Midbrain (tissue), 1 donor: Measurements from ENCODE around the gene OLIG2.

Experiments
- DNase-seq: peaks from one replicate; lab custom pipeline; 2025; lab: John Stamatoyannopoulos, UW

OLIG2 gene

DNA sequence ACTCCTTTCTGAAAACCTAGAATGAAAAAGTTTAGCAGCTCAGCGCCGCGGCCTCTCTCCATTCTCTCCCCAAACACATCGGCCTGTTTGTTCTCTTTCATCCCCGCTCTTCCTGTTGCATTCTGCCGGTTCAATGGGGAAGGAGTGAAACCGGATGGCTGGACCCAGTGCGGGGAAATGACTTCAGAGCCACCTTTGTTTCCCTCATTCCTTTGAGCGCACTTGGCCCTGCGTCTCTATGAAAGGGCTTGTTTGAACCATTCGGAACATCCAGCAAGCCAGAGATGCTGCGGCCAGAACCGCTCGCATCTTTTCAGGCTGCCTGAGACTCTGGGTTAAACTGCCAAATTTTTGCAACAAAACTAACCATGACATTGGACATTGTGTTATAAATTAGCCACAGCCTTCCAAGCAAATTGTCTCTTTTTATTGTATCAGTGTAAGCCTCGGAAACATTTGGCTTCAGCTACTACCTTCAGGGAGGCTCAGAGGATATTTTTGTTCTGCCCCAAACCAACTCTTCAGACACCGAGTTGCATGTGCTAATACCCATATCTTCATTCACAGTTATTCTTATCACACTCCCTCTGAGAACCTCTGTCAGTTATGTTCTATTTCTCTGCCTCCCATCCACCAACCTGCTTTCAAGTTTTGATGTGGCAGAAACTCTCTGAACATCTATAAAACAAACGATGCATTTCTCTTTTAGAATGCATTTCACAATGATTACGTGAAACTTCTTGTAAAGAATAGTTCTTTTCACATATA is 39.1 kb downstream of the OLIG2 start:
- DNase-seq, result peak; percentile 55

DNA sequence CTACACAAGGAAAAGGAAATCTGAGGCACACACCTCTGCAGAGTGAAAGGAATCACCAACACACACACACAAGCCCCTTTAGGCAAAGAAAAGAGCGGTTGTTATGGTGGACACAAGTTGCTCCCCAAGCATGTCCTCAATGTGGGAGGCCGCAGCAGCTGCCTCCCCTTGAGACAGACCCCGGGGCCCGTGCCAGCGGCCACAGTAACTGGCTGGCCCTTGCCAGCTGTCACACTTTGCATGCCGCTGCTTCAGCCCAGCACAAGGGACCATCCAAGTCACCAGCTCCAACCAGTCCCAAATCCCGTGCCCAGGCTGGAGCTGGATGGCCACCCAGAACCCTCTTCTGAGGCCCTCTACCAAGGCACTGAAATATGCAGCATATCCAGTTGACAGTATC is 41.3 kb downstream of the OLIG2 start:
- DNase-seq, result no peak

DNA sequence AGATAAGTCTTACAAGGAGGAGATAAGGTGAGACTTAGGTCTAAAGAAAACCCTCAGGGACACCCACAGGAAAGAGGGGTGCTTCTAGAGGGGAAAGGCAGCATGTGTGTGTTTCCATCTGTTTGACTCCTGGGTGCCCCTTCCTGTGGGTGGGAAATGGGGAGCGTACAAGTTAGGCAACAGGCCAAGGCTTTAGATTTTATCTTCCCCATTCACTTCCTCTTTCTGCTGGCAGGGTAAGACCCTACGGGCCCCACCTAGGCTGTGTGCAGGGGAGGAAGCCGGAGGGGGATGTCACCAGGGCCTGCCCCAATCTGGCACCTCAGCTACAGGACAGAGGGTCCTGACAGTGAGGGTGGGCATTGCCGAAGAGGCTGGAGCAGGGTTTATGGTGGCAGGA is 41.7 kb downstream of the OLIG2 start:
- no peak for DNase-seq

DNA sequence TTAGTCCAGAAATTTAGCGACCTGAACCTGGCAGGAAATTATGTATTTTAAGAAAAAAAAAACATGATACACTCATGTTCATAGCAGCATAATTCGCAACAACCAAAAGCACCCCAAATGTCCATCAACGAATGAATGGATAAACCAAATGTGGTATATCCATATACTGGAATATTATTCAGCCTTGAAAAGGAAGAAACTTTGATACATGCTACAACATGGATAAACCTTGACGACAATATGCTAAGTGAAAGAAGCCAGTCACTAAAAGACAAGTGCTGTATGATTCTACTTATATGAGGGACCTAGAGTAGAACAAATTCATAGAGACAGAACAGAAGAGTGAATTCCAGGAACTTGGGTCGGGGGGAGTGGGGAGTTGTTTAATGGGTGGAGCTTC is 43.5 kb downstream of the OLIG2 start:
- no peak for DNase-seq

DNA sequence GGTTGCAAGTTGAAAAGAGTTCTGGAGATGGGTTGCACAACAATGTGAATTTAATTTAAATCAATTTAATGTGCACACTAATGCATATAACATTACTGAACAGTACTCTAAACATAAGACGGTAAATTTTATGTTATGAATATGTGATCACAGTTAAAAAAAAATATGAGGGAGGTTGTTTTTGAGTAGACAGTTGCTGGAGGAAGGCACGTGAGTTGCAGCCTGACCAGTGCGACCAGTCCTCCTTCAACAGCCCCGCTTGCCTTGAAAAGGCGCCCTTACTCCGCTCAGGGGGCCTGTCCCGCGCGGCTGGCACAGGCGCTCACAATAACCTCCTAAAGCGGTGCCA is 43.9 kb downstream of the OLIG2 start:
- no peak for DNase-seq

DNA sequence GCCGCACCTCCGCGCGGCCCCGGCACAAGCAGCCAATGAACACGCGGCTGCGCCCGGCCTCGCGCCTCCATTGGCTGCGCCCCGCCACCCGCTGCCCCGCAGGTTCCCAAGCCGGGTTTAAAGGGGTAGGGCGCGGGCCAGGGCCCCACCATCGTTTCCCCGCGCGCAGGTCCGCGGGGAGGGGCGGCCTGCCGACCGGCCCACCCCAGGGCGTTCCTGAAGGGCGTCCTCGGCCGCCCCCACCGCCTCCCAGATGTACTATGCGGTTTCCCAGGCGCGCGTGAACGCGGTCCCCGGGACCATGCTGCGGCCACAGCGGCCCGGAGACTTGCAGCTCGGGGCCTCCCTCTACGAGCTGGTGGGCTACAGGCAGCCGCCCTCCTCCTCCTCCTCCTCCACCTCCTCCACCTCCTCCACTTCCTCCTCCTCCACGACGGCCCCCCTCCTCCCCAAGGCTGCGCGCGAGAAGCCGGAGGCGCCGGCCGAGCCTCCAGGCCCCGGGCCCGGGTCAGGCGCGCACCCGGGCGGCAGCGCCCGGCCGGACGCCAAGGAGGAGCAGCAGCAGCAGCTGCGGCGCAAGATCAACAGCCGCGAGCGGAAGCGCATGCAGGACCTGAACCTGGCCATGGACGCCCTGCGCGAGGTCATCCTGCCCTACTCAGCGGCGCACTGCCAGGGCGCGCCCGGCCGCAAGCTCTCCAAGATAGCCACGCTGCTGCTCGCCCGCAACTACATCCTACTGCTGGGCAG is 44.4 kb downstream of the OLIG2 start, which contains the start of gene OLIG1:
OLIG1 (plus strand) TSS at position 148 of the 750 bp plus-strand sequence; CDS start at position 254, 106 bp downstream.
- peak; percentile 83 for DNase-seq

DNA sequence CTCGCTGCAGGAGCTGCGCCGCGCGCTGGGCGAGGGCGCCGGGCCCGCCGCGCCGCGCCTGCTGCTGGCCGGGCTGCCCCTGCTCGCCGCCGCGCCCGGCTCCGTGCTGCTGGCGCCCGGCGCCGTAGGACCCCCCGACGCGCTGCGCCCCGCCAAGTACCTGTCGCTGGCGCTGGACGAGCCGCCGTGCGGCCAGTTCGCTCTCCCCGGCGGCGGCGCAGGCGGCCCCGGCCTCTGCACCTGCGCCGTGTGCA is 44.9 kb downstream of the OLIG2 start:
- DNase-seq, result no peak

DNA sequence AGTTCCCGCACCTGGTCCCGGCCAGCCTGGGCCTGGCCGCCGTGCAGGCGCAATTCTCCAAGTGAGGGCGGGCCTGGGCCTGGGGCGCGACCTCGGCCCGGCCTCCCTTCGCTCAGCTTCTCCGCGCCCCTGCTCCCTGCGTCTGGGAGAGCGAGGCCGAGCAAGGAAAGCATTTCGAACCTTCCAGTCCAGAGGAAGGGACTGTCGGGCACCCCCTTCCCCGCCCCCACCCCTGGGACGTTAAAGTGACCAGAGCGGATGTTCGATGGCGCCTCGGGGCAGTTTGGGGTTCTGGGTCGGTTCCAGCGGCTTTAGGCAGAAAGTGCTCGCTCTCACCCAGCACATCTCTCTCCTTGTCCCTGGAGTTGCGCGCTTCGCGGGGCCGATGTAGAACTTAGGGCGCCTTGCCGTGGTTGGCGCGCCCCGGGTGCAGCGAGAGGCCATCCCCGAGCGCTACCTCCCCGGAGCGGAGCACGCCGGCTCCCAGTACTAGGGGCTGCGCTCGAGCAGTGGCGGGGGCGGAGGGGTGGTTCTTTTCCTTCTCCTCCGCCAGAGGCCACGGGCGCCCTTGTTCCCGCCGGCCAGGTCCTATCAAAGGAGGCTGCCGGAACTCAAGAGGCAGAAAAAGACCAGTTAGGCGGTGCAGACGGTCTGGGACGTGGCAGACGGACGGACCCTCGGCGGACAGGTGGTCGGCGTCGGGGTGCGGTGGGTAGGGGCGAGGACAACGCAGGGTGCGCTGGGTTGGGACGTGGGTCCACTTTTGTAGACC is 45.4 kb downstream of the OLIG2 start:
- DNase-seq, result no peak

DNA sequence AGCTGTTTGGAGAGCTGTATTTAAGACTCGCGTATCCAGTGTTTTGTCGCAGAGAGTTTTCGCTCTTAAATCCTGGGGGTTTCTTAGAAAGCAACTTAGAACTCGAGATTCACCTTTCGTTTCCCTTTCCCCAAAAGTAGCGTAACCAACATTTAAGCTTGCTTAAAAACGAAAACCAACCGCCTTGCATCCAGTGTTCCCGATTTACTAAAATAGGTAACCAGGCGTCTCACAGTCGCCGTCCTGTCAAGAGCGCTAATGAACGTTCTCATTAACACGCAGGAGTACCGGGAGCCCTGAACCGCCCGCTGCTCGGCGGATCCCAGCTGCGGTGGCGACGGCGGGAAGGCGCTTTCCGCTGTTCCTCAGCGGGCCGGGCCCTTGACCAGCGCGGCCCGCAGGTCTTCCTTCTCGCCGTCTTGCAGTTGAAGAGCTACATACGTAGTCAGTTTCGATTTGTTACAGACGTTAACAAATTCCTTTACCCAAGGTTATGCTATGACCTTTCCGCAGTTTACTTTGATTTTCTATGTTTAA is 46.1 kb downstream of the OLIG2 start:
- DNase-seq, result no peak

DNA sequence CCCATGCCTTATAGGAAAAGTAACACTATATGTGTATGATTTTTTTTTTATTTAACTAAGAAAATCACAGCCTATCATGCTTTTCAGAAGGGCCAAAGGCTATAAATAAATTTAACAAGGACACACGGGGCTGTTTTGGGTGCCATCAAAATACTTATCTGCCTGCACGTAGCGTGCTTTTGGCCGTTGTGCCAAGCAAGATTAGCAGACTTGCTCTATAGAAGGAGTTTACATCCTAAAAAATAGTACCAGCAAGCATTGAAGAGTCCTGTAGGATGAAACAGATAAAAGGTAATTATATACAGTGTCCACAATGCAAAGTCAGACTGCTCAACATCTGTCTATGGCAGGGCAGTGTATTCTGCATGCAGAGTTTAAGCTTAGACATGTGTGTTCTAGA is 47.9 kb downstream of the OLIG2 start:
- DNase-seq, result no peak

DNA sequence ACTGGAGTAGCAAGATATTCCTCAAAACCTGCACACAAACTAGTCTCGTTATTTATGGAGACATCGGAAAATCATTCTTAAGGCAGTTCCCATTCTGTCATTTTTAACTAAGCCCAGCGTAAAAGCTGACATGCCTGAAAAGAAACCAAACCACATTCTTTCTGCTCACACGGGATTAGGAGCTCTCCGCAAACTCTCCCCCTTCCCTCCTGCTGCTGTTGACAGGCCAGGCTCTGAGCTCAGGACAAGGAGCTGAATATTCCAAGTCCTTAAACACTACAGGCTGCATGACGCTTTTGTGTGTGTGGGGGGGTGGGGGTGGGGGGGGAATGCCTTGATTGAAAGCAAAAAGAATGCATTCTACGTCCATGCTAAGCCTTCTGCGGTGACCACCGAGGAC is 49.4 kb downstream of the OLIG2 start:
- DNase-seq, result no peak

DNA sequence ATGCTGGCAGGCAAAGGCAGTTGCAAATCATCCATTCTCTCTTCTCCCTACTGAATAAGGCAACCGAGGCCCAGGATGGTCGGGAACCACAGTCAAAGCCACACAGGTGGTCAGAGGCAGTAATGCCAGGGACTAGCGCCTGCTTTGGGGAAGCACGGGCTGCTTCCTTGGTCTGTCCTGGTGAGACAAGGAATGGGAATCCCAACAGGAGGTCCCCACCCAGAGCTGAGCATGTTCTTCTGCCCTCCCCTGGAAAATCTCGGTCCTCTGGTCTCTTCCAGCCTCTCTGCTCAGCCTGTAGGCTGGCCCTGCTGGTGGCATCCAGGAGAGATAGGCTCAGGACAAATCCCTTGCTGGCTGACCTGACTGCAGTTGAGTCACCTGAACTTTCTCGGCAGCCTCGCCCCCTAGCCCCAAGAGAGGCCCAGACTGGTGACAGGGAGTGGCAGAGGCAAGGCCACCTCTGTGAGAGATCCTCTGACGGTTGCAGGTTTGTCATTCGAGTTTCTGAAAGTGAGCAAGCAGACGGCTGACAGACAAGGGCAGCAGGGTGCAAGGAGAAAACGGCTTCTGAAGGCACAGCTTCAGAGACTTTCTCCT is 50.0 kb downstream of the OLIG2 start:
- no peak for DNase-seq

DNA sequence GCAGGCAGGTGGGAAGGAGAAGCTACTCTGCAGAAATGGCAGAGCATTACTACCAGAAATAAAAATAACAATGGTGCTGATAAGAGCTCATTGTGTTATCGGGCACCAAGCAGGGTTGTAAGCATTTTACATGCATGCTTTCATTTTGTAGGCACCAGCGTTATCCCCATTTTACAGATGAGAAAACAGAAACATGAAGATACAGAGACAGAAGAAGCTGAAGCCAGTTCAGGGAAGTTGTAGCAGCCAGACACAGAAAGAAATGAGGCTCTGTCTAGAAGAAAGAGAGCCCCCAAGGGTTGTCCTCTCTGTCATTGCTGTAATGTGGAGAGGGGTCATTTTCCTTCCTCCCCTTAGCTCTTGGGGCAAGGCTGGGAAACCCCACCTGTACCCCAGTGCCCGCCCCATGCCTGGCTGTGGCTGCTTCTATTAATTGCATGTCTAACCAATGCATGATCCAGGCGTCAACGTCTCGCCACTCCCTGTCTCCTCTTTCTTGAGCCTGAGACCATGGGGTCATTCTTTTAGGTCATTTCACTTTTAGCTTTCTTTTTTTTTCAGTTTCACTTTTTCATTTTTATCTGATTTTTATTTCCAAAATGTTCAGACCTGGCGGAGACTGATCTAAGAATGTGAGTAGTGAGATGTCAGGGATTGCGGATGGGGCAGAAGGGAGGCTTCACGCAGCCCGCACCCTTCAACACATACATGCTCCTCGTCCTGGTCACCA is 51.0 kb downstream of the OLIG2 start:
- DNase-seq, result no peak
